Raji (cell line): ENCODE results near the gene FHOD3.

Experiments
- POLR2A ChIP-seq: IDR thresholded peaks from 2 replicates; pipeline ENCODE4 v1.6.1; 2011; ENCODE audit warnings: low read depth, low read length, control low read depth; ENCODE audit not compliant: insufficient read depth

FHOD3 gene

DNA sequence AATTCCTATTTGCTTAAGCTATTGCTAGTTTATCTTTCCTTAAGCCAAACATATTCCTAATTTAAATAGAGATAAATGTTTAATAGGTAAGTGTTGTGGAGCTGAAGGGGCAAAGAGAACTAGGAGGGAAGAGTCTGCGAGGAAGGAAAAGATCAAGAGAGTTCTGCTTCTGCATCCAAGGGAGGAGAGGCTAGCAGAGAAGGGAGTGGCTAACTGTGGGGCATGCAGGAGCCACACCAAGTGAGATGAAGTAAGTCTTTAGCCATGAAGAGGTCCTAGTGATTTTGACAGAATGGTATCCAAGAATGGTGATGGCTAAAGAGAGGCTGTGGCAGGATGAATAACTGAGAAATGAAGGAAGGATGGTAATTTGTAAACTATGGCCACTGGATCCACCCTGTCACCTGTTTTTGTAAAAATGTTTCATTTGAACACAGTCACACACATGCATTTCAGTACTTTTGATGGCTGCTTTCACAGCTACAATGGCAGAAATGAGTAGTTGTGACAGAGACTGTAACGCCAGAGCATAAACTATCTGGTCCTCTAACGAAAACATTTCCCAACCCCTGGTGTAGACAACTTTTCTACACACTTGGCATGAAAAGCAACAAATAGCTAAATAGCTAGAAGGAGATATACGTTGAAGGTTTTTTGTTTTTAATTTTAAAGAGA, 515.7 kb downstream of the FHOD3 start:
- TF ChIP-seq POLR2A: no peak

DNA sequence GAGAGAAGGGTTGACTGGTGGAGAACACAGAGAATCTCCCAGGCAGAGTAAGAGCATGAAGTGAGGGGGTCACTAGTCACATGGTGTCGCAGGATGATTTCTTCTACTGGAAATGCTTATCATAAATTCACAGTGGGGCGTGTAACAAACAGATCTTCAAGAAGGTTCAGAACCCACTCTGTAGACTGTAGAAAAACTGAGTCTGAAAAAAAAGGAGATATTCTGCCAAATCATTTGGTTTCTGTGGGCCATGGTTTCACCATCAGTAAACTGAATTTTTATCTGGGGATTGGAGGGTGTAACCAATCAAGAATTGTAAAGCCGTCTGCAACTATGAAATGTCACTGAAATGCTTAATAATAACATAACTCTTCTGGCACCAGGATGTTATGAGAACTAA, 516.3 kb downstream of the FHOD3 start:
- TF ChIP-seq POLR2A: no peak

DNA sequence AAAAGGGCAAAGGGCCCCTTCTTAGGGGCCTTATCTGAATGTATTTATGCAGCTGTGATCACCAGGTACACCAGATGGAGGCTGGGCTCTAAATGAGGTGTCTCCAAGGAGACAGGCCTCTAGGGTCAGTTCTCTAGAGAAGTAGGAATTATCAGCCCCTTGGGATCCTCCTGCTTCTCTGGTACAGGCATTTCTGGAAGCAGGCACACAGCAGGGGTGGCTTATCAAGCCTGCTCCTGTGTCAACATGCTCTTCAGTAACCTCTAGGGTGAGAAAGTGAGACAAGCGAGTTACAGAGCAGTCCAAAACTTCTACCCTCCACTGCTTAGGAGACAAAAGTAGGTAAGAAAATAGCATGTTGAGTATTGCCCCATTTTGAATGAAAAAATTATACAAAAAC, 517.5 kb downstream of the FHOD3 start:
- no peak for TF ChIP-seq POLR2A

DNA sequence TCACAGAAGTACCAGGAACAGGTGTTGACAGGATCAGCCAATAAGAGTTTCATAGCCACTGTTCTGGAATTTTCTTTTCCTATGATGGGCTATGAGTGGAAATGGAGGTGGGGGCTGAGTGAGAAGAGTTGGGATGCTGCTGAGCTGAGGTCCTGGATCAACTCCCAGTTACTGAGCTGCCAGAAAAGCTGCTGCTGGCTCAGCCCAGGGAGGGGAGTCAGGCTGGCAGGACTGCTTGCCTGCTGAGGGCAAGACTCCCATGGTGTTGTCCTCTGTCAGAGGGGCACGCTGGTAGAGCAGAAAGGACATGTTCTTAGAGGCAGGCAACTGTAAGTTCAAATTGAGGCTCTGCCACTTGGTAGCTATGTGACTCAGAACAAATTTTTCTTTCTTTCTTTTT, 519.5 kb downstream of the FHOD3 start:
- TF ChIP-seq POLR2A: no peak

DNA sequence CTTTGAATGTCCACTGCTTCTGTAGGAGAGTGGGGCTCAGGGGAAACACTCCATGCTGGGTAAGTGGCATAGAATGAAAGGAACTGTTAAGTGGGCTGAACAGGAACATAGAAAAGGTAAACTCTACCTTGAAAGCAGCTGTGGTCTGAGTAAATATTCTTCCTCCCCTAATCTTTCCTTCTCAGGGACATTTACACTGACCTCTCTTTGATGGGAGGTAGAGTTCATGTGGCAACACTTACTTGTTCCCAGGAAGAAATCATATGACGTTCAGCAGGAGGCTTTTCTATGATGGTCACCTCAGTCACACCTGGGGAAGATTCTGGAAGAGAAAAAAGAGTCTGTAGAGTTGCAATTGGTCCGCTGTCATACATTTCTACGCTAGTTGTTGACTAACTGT, 521.1 kb downstream of the FHOD3 start:
- no peak for TF ChIP-seq POLR2A

DNA sequence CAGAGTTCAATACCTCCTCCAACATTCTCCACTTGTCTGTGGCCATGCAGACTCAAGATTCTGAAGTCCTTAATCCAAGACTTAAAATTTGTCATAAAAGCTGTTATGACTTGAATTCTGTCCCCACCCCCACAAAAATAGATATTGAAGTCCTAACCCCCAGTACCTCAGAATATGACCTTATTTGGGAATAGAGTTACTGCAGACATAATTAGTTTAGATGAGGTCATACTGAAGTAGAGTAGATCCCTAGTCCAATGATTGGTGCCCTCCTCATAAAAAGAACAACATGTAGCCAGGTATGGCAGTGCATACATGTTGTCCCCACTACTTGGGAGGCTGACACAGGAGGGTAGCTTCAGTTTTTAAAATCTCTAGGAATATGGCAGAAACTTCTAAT, 522.1 kb downstream of the FHOD3 start:
- no peak for TF ChIP-seq POLR2A

DNA sequence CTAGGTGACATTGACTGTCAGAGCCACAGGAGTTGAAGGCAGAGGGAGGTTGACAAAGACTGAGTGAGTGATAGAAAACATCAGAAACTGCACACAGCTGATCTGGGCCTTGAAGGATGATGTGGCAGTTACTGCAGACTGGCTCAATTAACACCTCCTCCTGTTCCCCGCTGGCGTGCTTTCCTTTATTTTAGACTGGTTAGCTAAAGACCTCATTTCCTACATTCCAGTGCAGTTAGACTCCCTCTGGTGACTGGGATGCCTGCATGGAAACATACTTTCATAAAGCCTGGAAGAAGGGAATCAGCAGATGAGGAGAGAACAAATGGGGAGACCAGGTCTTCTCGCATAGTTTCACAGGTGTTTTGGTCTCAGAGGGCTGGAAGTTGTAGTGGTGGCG, 524.2 kb downstream of the FHOD3 start:
- no peak for TF ChIP-seq POLR2A

DNA sequence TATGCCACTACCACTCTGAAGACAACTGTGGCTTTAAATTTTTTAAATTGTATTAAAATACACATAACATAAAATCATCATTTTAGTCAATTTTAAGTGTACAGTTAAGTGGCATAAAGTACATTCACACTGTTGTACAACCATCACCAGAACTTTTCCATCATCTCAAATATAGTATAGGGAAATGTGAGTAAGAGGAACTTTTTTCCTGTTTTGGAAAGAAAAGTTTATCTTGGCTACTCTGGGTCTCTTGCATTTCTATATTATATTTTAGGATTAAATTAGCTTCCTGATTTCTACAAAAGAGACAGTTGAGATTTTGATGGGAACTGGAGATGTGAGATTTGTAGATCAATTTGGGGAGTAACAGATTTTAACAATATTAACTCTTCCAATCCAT, 528.0 kb downstream of the FHOD3 start:
- no peak for TF ChIP-seq POLR2A

DNA sequence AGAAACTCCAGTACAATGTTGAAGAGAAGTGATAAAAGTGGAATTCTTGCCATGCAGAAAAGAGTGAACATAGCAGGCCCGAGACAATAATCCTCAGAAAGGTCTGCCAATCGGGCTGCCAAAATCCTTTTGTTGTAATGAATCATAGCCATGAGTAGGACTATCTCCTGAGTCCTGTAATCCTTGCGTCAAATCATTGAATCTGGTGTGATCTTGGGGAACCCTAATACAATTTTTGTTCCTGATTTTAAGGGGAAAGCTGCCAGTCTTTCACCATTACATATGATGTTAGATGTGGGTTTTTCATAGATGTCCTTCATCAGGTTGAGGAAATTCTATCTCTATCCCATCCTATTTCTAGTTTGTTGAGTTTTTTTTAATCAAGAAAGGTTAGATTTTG, 529.0 kb downstream of the FHOD3 start:
- no peak for TF ChIP-seq POLR2A

DNA sequence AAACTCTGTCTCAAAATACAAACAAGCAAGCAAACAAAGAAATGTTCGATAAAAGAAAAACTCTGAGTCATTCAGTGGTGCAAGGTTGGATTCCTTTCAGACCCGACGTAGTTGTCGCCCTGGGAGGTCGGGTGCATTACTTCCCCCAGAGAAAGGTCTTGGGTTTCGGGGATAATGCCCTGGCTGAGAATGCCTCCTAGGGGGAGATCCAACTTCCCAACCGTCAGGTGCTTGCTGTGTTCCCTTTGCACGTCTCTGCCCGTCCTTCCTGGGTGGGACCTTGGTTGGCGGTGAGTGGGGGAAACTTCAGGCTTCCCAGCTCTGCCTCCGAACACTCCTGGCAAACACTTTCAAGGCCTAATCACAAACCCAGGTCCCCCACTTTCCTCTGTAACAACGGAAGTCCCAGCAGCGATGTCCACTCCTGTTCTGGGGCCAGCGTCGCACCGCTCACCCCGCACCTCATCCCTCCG, 530.7 kb downstream of the FHOD3 start:
- TF ChIP-seq POLR2A: no peak

DNA sequence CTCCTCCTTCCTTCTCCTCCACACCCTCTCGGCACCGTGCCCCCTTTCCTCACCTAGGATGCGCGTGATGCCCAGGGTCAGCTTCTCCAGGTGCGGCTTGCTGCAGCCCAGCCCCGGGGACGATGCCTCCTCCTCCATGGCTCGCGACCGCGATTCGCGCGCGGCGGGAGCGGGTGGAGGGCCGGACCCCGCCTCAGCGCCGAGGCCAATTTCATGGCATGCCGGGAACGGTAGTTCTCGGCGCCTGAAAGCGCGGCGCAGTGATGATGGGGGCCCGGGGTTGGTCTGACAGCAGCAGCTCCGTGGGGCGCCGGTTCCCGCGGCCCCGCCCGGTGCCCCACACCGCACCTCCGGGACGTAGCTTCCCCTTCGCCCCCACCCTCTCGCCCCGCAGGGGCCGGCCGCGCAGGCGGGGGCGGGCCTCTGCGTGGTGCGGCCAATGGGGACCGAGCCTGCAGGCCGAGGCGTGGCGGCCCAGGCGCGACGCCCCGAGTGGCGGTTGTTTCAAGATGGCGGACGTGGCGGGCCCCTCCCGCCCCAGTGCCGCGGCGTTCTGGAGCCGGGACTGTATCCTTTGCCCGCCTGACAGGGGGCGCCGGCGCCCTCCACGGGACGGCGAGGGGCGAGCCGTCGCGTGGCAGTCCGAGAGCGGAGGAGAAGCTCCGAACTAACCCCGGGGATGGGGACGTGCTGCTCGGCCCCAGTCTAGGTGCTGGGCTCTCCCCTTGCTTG, 531.3 kb downstream of the FHOD3 start, which contains the start of the genes KIAA1328 and TPGS2:
Gene KIAA1328 (plus strand): TSS at position 498 of the 732 bp plus-strand sequence. CDS start 12 bp downstream, at position 510.
Gene TPGS2 (minus strand): TSS at position 373 of the 732 bp plus-strand sequence. CDS start 235 bp downstream, at position 138.
- peak; percentile 65 for TF ChIP-seq POLR2A
